Uterus (tissue), 2 donors: ENCODE measurements around the gene IKZF3.

Experiments used
- POLR2A ChIP-seq, 2 donors: fragments of 450-650 bp; IDR thresholded peaks; one replicate each; pipeline ENCODE4 v1.6.1; 2016; ENCODE audit warnings: antibody characterized with exemption in 2 of 2, mild to moderate bottlenecking in 1 of 2, moderate library complexity in 1 of 2
- TF ChIP-seq, protein P1 (sequence below), 4 experiments: fragments of 200-600 bp in 2 of 4; fragments of 450-650 bp in 2 of 4; sonication (generic) in 2 of 4; IDR thresholded peaks; one replicate each; pipeline ENCODE4 v1.5.1; 2016 to 2019; ENCODE audit warnings: antibody characterized with exemption in 4 of 4, mild to moderate bottlenecking in 2 of 4, moderate library complexity in 1 of 4

DNA sequence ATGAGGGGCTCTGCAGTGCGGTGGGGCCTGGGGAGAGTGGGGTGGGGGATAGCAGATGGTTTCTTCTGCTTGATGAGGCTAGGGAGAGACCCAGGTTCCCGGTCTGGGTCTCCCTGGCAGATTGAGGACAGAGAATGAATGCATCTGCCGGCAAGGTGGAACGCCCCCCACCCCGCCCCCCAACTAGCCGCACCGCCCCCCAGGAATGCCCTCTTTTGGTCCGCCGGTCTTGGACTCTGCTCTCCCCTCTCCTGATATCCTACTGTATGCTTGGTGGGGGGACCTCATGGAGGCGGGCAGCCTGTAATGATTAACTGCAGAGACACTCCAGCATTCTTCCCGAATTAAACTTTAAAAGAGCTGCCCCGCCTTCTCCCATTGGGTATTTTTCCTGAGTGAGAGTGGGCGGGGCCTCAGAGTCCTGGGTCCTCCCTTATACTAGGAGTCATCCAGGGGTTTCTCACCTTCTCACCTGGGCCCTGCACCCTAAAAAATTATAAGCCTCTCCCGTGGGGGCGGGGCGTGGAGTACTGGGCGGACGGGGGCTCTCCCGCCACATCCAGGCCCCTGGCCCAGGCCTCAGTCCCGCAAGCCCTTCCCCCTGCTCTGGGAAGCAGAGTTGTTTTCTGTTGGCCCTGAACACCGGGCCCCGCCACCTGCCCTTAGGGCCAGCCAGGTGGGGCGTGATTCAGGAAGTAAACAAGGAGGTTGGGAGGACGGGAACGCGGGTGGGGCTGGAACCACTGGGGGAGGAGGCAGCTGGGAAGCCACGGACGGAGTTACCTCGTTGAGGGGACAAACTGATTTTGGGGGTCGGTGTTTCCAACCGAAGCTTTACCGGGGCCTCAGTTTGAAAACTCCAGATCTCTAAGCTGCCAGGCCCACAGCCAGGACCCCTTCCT lies 124.9 kb downstream of the IKZF3 start:
- TF ChIP-seq, protein P1, sequence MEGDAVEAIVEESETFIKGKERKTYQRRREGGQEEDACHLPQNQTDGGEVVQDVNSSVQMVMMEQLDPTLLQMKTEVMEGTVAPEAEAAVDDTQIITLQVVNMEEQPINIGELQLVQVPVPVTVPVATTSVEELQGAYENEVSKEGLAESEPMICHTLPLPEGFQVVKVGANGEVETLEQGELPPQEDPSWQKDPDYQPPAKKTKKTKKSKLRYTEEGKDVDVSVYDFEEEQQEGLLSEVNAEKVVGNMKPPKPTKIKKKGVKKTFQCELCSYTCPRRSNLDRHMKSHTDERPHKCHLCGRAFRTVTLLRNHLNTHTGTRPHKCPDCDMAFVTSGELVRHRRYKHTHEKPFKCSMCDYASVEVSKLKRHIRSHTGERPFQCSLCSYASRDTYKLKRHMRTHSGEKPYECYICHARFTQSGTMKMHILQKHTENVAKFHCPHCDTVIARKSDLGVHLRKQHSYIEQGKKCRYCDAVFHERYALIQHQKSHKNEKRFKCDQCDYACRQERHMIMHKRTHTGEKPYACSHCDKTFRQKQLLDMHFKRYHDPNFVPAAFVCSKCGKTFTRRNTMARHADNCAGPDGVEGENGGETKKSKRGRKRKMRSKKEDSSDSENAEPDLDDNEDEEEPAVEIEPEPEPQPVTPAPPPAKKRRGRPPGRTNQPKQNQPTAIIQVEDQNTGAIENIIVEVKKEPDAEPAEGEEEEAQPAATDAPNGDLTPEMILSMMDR (IDR thresholded peaks at IDR 0.05), result no peak
- peak in 1 of 2 donors; percentile 35 for TF ChIP-seq POLR2A (IDR thresholded peaks at IDR 0.05)
